Loucy (cell line): ENCODE measurements around the gene AGBL4.

Experiments used
- H2AFZ ChIP-seq: fragments of 200-600 bp; sonication (generic); 2 replicates; pipeline ENCODE4 v1.6.0; 2016; ENCODE audit warnings: antibody characterized with exemption, mild to moderate bottlenecking, low read length, moderate library complexity
- H3F3A ChIP-seq: fragments of 200-600 bp; 2 replicates; pipeline ENCODE4 v1.6.0; 2016; ENCODE audit warnings: antibody characterized with exemption, low read depth, mild to moderate bottlenecking
- H3K27me3 ChIP-seq: fragments of 200-600 bp; sonication (generic); 2 replicates; pipeline ENCODE4 v1.6.1; 2014; ENCODE audit warnings: low read length, mild to moderate bottlenecking; ENCODE audit not compliant: insufficient read depth, poor library complexity, severe bottlenecking
- H3K36me3 ChIP-seq: fragments of 200-600 bp; sonication (generic); 2 replicates; pipeline ENCODE4 v1.6.1; 2016; ENCODE audit warnings: low read length; ENCODE audit not compliant: insufficient read depth
- H3K4me1 ChIP-seq: fragments of 200-600 bp; sonication (generic); 2 replicates; pipeline ENCODE4 v1.5.1; 2014; ENCODE audit warnings: low read length, mild to moderate bottlenecking; ENCODE audit not compliant: insufficient read depth, poor library complexity, severe bottlenecking
- H3K4me2 ChIP-seq: fragments of 200-600 bp; sonication (generic); 2 replicates; pipeline ENCODE4 v1.6.0; 2014; ENCODE audit warnings: antibody characterized with exemption, low read length, low read depth, mild to moderate bottlenecking; ENCODE audit not compliant: poor library complexity, severe bottlenecking
- H3K4me3 ChIP-seq: fragments of 200-600 bp; sonication (generic); 2 replicates; pipeline ENCODE4 v1.5.1; 2014; ENCODE audit warnings: low read length, mild to moderate bottlenecking, mixed read lengths; ENCODE audit not compliant: poor library complexity, severe bottlenecking
- H3K79me2 ChIP-seq: fragments of 200-600 bp; sonication (generic); 2 replicates; pipeline ENCODE4 v1.6.1; 2014; ENCODE audit warnings: low read length; ENCODE audit not compliant: insufficient read depth
- H3K9ac ChIP-seq: fragments of 200-600 bp; sonication (generic); 2 replicates; pipeline ENCODE4 v1.6.0; 2014; ENCODE audit warnings: mild to moderate bottlenecking, low read depth, low read length, moderate library complexity; ENCODE audit not compliant: poor library complexity, severe bottlenecking
- H3K9me2 ChIP-seq: fragments of 200-600 bp; sonication (generic); replicated peaks from 2 replicates; pipeline ENCODE4 v1.6.1; 2016; ENCODE audit warnings: low read depth, low read length, mixed read lengths
- H3K9me3 ChIP-seq: fragments of 200-600 bp; sonication (generic); 2 replicates; pipeline ENCODE4 v1.6.1; 2014; ENCODE audit warnings: mild to moderate bottlenecking, antibody characterized with exemption, low read length, low read depth; ENCODE audit not compliant: insufficient read depth
- H4K20me1 ChIP-seq: fragments of 200-600 bp; sonication (generic); 2 replicates; pipeline ENCODE4 v1.6.0; 2014; ENCODE audit warnings: antibody characterized with exemption, low read length, mild to moderate bottlenecking; ENCODE audit not compliant: insufficient read depth, poor library complexity, severe bottlenecking
- EZH2phosphoT487 ChIP-seq: fragments of 200-600 bp; IDR thresholded peaks from 2 replicates; pipeline ENCODE4 v1.6.1; 2018; ENCODE audit warnings: antibody characterized with exemption, mild to moderate bottlenecking, moderate library complexity, borderline replicate concordance
- TF ChIP-seq, protein P1 (sequence below): fragments of 200-600 bp; sonication (generic); conservative IDR thresholded peaks from 2 replicates; pipeline ENCODE4 v1.5.1; 2014; ENCODE audit warnings: mild to moderate bottlenecking, antibody characterized with exemption, low read length

AGBL4 gene

DNA sequence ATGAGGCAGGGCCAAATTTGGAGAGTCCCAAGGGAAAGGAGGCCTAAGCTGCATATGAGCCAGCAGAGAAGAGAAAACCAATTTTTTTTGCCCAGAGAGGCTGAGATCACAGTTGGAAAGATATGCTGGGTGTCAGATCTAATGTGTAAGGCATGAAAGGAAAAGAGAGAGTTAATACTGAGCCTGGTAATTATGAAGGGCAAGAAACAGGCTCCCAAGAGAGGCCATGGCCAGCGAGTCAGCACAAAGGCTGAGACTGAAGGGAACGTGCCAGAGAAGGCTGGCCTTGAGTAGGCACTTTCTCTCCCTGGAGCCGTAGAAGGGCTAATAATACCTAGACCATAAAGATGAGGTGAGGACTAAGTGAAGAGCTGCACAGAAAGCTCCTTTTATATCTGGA lies 1215.3 kb downstream of the AGBL4 start:
- no peaks in the 10 kb centered on the region for H3K9me2 ChIP-seq
- TF ChIP-seq, protein P1, sequence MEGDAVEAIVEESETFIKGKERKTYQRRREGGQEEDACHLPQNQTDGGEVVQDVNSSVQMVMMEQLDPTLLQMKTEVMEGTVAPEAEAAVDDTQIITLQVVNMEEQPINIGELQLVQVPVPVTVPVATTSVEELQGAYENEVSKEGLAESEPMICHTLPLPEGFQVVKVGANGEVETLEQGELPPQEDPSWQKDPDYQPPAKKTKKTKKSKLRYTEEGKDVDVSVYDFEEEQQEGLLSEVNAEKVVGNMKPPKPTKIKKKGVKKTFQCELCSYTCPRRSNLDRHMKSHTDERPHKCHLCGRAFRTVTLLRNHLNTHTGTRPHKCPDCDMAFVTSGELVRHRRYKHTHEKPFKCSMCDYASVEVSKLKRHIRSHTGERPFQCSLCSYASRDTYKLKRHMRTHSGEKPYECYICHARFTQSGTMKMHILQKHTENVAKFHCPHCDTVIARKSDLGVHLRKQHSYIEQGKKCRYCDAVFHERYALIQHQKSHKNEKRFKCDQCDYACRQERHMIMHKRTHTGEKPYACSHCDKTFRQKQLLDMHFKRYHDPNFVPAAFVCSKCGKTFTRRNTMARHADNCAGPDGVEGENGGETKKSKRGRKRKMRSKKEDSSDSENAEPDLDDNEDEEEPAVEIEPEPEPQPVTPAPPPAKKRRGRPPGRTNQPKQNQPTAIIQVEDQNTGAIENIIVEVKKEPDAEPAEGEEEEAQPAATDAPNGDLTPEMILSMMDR, result no peak
- no peak for TF ChIP-seq EZH2phosphoT487
- H3K4me1 ChIP-seq, result no peaks in the 10 kb centered on the region
- no peaks in the 10 kb centered on the region for H3K9me3 ChIP-seq
- no peaks in the 10 kb centered on the region for H3K79me2 ChIP-seq
- H3K36me3 ChIP-seq, result no peaks in the 10 kb centered on the region
- H3F3A ChIP-seq, result no peaks in the 10 kb centered on the region
- H3K4me3 ChIP-seq, result no peak overlapping the region
- no peak overlapping the region for H2AFZ ChIP-seq
- H3K9ac ChIP-seq, result no peak overlapping the region
- H4K20me1 ChIP-seq, result no peaks in the 10 kb centered on the region
- H3K27me3 ChIP-seq, result no peaks in the 10 kb centered on the region
- H3K4me2 ChIP-seq, result no peak overlapping the region

- no peaks in the 10 kb centered on the region for H3K27me3 ChIP-seq
- no peaks in the 10 kb centered on the region for H3K9me3 ChIP-seq
- no peak overlapping the region for H2AFZ ChIP-seq
- TF ChIP-seq EZH2phosphoT487, result no peak
- TF ChIP-seq, protein P1, result no peak
- no peak overlapping the region for H3K4me3 ChIP-seq
- H3K9ac ChIP-seq, result no peak overlapping the region
- no peaks in the 10 kb centered on the region for H3K4me1 ChIP-seq
- H3K9me2 ChIP-seq, result no peaks in the 10 kb centered on the region
- H3K79me2 ChIP-seq, result no peaks in the 10 kb centered on the region
- H3F3A ChIP-seq, result no peaks in the 10 kb centered on the region
- no peak overlapping the region for H3K4me2 ChIP-seq
- H4K20me1 ChIP-seq, result no peaks in the 10 kb centered on the region
- H3K36me3 ChIP-seq, result no peaks in the 10 kb centered on the region
Observed at GRCh38 chr1:48807554-48808260, 1216.0 kb downstream of the AGBL4 start.

- Histone ChIP-seq H3K9me2 (no peaks in the 10 kb centered on the region), H2AFZ (no peak overlapping the region), H3K27me3 (no peaks in the 10 kb centered on the region), H3F3A (no peaks in the 10 kb centered on the region), H3K4me3 (no peak overlapping the region), H4K20me1 (no peaks in the 10 kb centered on the region), H3K79me2 (no peaks in the 10 kb centered on the region), H3K9me3 (no peaks in the 10 kb centered on the region), H3K4me1 (no peaks in the 10 kb centered on the region), H3K36me3 (no peaks in the 10 kb centered on the region), H3K4me2 (no peak overlapping the region), H3K9ac (no peak overlapping the region)
- TF ChIP-seq EZH2phosphoT487, result no peak
- TF ChIP-seq, protein P1, result no peak
Observed at GRCh38 chr1:48803474-48803873, 1220.3 kb downstream of the AGBL4 start.
